Activated CD8-positive, alpha-beta memory T cell treated with anti-CD3 and anti-CD28 coated beads for 1 hour (primary cell): ENCODE data around the gene CHRDL2.
"Not testable (repeated sequence)": the region's sequence is repeated elsewhere in the genome, so short reads cannot be mapped to it uniquely, and the experiment has no call there.

Experiments used
- DNase-seq, 2 donors: peaks; one replicate each; pipeline ENCODE4 v3.0.0-alpha.2; 2020; ENCODE audit warnings: low read depth in 1 of 2; ENCODE audit errors: extremely low read depth in 1 of 2

Gene CHRDL2

DNA sequence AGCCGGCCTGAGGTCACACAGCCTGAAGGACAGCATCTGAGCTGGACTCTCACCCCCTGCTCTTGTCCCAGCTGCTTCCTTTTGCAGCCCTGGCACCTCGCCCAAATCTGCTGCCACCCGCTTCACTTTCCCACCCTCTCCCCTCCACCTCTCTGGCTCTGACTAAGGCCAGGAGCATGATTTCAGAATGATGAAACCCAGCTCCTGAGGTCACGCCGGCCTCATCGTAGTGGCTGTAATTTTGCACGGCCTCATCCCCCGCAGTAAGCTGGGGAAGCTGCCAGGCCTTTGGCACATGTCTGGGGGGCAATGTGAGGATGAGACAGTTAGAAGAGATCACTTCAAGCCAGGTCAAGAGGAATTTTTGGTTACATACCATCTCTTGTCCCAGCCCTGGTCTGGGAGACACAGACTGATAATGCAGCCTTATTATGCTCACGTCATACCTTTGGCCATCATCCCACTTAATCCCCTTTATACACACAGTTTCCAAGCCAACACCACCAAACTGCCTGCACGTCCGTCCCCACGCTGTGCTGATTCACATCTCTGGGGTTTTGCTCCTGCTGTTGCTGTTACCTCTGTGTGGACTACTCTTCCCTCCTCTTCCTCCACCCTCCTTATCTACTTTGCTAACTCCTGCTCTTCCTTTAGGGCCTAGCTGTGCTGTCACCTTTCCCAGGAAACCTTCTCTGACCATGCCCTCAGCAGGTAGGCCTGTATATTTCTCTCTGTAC lies 58.1 kb downstream of the CHRDL2 start:
- no peak for DNase-seq

DNA sequence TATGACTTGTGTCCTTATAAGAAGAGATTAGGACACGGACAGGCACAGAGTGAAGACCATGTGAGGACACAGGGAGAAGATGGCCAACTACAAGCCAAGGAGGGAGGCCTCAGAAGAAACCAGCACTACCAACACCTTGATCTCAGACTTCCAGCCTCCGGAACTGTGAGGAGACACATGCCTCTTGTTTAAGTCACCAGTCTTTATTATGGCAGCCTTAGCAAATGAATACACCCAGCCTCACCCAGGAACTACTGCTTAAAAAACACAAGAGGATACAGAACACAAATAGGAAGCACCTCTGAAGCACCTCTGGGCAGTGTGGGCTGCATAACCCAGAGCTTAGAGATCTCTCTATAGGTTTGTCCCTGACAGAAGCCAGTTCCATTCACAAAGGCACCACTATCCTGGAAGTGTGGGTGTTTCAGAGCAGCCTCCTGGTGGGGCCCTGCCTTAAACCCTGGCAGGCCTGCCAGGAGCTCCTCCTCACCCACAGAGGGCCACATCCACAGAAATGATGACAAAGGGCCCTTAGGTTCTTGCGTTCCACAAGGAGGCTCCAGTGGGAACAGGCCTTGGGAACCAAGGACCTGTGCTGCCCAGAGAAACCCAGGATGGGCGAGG lies 58.8 kb downstream of the CHRDL2 start:
- no peak for DNase-seq

DNA sequence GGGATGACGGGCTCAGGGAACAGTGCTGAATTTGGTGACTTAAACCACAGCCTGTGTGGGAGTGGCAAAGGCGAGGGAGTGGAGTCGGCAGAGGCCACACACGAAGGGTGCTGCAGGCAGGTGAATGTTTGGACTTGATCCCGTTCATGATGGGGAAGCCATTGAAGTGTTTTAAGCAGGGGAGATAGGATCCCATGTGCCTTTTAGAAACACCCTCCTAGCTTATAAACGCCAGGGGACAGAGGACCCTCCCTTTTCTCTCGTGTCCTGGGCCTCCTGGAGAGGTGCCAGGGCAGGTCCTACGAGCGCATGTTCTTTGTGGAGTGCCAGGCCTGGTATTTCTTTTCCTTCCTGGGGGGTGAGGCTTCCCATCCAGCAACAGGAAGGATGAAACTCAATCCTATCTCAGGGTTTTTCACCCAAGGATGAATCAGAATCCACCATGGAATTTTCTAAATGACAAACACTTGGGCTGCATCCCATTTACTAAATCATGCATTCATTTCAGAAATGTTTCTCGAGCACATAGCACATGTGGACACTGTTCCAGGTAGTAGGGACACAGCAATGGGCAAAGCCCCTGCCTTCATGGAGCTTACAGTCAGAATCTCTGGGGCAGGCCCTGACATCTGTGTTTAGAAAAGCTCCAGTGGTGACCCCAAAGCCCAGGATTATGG lies 59.6 kb downstream of the CHRDL2 start:
- no peak for DNase-seq

- no peak for DNase-seq
These were observed 61.1 kb downstream of the CHRDL2 start for GRCh38 chr11:74670171-74670570.

DNA sequence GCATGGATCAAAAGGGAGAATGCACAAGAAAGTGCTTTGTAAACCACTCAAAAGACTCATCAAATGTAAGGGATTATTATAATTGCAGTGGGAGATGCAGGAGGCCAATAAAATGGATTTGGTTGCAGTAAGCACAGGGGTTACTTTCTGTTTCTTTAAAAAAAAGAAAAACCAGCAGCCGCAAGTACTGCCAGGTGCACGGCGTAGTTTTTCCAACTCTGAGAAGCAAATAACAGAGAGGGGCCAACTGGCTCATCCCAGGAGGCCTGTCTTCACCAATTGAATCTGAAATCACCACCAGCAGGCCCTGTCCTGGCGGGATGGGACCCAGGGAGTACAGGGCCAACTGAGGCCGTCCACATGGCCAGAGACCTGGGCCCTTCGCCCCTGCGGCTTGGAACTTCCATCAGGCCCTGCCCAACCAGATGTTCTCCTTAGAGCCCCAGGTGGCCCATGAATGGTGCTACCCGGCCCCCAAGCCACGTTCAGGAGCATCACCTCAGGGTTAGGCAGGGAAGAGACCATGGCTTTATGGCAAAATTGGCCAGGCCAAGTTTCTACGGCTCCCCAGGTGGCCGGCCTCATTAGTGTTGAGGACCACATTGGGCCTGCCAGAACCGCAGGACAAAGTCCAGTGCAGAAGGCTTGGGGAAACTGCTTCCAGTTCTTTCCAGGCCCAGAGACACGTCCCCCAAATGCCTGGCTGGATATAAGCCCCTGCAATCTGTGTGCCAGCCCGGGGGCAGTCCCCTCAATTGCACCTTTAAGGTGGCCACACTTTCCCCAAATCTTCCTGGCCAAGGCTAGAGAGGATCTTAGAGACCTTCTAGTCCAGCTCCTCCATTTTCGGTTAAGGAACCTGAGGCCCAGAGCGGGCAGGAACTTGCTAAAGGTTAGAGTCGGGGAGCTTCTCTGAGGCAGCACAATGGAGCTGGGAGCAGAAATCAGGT lies 61.7 kb downstream of the CHRDL2 start:
- no peak for DNase-seq

- DNase-seq, result no peak
These were observed 67.9 kb downstream of the CHRDL2 start for GRCh38 chr11:74663315-74663714.

GRCh38 chr11:74662487-74663103 lies 68.6 kb downstream of the CHRDL2 start:
- no peak for DNase-seq

- DNase-seq, result not testable (repeated sequence)
These were observed 72.1 kb downstream of the CHRDL2 start for GRCh38 chr11:74659124-74659523.

- no peak for DNase-seq
These were observed 76.2 kb downstream of the CHRDL2 start for GRCh38 chr11:74654976-74655375.

DNA sequence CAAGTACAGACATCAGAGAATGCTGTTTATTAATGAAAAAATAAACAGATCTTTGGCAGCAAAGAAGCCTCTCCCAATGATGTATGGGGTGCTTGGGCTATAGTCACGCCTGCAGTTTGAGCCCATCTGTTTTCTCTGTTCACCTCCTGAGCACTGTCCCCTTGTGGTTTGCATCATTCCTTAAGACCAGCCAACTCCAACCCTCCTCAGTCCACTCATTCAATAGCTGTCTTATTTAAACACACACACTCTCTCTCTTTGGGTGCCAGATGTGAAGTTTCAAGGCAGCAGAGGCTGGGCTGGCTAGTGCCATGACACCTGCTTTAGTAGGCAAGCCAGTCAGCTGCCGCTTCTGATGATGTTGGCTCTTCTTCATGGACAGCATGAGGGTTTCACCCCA lies 80.7 kb downstream of the CHRDL2 start:
- no peak for DNase-seq

- no peak for DNase-seq
These were observed 82.3 kb downstream of the CHRDL2 start for GRCh38 chr11:74648894-74649293.

- DNase-seq, result no peak
These were observed 83.4 kb downstream of the CHRDL2 start for GRCh38 chr11:74647831-74648230.

DNA sequence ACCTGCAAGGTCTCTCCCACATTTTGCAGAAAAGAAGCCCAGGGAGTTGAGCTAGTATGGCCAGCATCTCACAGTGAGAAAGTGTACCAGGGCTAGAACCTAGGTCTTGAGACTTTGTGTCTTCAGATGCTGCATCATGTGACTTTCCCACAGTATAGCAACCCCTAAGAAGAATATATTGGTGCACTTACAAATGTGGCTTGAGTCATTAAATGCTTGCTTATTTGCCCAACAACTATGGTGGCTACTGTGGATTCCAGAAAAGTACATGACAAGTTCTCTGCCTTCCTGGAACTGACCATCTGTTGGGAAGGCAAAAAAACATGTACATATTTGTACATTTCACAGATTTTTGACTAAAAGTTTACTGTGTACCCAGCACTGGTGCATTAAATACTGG lies 83.8 kb downstream of the CHRDL2 start:
- no peak for DNase-seq

GRCh38 chr11:74646954-74647353 lies 84.3 kb downstream of the CHRDL2 start:
- DNase-seq, result no peak
